HG03565 (cell line): Measurements from ENCODE around the gene POLD2.

Source experiments
- ATAC-seq: cut with Tn5 transposase; IDR thresholded peaks from one replicate; pipeline ENCODE4 v1.9.1; 2021; ENCODE audit warnings: mild to moderate bottlenecking, moderate library complexity; ENCODE audit not compliant: unreplicated experiment

Gene POLD2

DNA sequence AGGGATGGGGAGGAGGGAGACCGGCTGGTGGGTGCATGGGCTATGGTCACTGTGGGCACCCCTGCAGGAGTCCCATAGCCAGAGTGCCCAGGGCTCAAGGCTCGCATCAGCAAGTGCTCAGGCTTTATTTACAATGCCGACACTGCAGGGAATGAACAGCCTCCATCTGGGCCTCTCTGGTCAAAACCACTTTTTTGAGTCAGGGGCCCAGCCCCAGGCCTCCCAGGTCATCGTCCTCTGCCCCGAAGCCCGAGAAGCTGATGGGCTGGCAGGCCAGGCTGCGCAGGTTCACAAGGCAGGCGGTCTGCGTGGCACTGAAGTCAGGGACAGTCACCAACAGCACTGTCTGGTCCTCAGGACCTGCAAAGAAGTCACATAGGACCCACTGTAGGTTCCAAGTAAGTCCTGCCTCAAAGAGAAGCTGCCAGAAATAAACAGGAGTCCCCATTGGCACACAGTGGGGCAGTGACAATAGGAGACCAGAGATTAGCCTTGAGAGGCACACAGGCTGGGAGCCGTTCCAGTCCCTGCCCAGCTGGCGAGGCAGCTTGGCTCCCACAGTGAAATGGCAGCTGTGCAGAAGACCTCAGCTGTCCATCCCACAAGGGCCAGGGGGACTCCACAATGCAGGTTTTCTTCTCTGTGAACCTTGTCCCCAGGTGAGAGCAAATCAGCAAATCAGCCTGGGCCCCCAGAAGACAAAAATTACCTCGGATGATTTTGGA, 8.6 kb downstream of the POLD2 start:
- no peak for ATAC-seq

DNA sequence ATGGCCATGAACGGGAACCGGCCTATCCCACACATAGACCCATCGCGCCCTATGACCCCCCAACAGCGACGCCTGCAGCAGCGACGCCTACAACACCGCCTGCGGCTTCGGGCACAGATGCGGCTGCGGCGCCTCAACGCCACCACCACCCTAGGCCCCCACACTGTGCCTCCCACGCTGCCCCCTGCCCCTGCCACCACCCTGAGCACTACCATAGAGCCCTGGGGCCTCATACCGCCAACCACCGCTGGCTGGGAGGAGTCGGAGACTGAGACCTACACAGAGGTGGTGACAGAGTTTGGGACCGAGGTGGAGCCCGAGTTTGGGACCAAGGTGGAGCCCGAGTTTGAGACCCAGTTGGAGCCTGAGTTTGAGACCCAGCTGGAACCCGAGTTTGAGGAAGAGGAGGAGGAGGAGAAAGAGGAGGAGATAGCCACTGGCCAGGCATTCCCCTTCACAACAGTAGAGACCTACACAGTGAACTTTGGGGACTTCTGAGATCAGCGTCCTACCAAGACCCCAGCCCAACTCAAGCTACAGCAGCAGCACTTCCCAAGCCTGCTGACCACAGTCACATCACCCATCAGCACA, 9.5 kb downstream of the POLD2 start:
- no peak for ATAC-seq

DNA sequence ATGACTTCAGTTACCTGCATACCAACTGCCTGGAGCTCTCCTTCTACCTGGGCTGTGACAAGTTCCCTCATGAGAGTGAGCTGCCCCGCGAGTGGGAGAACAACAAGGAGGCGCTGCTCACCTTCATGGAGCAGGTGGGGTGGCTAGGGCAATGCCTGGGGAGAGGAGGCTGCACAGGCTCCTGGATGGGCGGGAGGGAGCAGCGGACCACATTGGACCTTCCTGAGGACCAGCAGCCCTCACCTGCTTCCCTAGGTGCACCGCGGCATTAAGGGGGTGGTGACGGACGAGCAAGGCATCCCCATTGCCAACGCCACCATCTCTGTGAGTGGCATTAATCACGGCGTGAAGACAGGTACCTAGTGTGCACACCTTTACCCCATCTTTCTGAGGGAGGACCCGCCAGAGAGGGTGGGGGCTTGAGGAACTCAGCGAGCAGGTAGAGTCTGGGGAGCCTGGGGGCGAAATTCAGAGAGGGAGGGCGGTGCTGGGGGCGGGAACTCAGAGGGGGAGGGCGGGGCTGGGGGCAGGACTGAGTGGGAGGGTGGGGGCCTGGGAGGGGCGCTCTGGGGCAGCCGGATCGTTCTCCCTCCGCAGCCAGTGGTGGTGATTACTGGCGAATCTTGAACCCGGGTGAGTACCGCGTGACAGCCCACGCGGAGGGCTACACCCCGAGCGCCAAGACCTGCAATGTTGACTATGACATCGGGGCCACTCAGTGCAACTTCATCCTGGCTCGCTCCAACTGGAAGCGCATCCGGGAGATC, 10.2 kb downstream of the POLD2 start:
- ATAC-seq, result no peak

DNA sequence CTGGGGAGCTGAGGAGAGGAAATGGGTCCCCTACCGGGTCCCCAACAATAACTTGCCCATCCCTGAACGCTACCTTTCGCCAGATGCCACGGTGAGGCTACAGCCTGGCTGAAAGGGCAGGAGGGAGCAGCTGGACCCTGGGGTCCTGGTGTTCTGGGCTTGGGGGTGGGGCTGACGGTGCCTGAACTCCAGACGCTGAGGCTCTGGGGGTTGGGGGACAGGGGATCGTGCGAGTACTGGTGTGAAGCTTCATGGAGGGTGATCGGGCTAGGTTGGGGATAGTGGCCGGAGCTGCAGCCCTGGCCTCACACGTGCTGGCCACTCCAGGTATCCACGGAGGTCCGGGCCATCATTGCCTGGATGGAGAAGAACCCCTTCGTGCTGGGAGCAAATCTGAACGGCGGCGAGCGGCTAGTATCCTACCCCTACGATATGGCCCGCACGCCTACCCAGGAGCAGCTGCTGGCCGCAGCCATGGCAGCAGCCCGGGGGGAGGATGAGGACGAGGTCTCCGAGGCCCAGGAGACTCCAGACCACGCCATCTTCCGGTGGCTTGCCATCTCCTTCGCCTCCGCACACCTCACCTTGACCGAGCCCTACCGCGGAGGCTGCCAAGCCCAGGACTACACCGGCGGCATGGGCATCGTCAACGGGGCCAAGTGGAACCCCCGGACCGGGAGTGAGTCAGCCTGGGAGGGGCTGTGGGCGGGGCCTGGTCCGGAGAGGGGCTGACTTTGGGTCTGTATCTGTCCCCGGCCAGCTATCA, 10.9 kb downstream of the POLD2 start:
- ATAC-seq, result no peak

DNA sequence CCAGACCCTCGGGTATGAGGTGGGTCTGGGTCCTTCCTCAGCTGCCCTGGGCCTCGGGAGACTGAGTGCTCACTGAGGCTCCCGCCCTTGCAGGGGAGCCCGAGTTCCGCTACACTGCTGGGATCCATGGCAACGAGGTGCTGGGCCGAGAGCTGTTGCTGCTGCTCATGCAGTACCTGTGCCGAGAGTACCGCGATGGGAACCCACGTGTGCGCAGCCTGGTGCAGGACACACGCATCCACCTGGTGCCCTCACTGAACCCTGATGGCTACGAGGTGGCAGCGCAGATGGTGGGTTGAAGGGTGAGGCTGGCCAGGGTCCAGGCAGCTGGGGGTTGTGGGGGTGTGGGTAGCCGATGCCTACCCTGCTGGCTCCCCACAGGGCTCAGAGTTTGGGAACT, 11.6 kb downstream of the POLD2 start:
- no peak for ATAC-seq

DNA sequence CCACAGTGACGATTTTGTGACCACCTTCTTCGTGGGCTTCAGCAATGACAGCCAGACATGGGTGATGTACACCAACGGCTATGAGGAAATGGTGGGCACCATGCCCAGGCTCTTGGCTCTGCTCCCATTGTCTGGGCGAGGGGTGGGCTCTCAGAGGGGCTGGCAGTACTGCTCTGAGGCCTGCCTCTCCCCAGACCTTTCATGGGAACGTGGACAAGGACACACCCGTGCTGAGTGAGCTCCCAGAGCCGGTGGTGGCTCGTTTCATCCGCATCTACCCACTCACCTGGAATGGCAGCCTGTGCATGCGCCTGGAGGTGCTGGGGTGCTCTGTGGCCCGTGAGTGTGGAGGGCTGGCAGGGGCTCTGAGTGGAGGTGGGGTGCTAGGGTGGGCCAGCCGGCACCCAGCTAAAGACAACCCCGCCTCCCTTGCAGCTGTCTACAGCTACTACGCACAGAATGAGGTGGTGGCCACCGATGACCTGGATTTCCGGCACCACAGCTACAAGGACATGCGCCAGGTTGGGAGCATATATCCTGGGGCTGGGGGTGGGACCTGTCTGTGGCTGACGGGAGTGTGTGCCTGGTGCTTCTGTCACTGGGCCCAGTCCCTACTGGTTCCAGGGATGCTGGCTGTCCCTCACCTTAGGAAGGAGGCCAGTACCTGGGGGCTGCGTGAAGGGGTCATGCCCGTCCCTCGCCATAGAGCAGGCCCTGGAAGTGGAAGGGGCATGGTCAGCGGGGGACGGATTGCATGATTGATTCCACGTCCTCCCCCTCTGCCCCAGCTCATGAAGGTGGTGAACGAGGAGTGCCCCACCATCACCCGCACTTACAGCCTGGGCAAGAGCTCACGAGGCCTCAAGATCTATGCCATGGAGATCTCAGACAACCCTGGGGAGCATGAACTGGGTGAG, 12.4 kb downstream of the POLD2 start:
- ATAC-seq, result no peak

DNA sequence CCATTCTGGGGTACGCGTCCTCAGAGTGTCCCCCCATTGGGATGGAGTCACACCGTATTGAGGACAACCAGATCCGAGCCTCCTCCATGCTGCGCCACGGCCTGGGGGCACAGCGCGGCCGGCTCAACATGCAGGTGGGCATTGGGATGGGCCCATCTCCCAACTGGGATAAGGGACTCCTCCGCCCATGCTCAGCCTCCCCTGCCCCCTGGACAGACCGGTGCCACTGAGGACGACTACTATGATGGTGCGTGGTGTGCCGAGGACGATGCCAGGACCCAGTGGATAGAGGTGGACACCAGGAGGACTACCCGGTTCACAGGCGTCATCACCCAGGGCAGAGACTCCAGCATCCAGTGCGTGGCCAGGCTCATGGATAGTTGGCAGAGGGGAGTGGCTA, 13.4 kb downstream of the POLD2 start:
- ATAC-seq, result no peak

DNA sequence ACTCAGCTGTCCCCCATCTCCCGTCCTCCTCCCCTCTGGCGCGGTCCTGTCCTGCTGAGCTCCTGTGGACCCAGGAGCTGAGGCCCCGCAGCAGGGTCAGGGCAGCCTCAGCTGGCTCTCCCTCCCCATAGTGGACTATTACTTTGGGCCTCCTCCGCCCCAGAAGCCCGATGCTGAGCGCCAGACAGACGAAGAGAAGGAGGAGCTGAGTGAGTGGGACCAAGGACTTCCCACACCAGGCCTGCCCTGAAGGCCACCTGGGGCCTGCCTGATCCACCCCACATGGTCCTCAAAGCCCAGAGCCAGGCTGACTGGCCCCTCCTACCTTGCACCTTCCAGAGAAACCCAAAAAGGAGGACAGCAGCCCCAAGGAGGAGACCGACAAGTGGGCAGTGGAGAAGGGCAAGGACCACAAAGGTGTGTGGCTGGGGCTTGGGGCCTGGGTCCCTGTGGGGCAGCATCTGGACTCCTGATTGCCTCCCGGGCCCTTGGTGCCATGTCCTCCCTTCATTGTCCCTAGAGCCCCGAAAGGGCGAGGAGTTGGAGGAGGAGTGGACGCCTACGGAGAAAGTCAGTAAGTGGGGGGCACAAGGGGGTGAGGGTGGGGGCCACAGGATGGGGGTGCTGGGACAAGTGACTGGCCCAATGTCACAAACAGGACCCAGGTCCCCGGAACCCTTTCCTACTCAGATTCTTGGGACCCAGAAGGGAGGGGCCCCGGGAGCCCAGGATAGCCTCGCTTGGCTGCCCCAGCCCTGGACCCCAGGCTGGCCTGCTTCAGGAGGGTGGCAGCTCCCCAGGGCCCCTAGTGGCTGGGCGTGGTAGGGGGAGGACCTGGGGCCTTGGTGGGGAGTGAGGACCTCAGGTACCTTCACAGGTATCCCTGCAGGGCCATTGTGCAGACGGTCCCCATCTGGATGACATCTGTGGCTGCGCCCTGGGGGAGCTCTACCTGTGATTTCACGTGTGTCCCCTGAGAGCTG, 14.3 kb downstream of the POLD2 start:
- no peak for ATAC-seq

DNA sequence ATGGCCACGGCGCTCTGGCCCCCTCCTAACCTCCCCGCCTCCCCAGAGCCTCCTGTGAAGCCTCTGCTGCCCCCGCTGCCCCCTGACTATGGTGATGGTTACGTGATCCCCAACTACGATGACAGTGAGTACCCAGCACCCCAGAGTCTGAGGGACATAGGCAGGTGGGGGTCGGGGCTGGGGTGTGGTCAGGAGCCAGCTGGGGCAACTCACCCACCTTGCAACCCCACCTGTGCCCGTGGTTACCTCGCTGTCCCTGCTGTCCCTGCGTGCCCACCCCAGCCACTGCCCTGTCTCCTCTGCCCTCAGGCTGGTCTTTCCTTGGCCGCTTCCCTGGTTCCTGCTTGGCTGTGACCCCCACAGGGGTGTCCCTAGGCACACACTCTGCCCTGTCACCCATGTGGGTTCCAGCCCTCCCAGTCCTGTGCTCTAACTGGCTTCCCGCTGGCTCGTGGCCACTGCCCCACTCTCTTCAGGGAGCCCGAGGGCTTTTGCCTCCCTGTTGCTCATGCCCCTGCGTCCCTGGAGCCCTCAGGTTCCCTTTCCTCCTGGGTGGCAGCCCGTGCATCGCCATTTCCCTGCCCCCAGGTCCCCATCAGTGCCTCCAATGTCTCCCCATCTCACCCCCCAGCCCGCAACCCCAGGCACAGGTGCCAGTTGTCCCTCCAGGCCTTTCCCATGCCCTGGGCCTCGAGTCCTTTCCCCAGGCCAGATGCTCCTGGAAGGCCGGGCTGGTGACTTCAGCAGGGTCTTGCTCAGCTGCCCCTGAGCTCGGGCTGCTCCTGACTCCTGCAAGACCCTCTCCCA, 15.2 kb downstream of the POLD2 start:
- ATAC-seq, result no peak

DNA sequence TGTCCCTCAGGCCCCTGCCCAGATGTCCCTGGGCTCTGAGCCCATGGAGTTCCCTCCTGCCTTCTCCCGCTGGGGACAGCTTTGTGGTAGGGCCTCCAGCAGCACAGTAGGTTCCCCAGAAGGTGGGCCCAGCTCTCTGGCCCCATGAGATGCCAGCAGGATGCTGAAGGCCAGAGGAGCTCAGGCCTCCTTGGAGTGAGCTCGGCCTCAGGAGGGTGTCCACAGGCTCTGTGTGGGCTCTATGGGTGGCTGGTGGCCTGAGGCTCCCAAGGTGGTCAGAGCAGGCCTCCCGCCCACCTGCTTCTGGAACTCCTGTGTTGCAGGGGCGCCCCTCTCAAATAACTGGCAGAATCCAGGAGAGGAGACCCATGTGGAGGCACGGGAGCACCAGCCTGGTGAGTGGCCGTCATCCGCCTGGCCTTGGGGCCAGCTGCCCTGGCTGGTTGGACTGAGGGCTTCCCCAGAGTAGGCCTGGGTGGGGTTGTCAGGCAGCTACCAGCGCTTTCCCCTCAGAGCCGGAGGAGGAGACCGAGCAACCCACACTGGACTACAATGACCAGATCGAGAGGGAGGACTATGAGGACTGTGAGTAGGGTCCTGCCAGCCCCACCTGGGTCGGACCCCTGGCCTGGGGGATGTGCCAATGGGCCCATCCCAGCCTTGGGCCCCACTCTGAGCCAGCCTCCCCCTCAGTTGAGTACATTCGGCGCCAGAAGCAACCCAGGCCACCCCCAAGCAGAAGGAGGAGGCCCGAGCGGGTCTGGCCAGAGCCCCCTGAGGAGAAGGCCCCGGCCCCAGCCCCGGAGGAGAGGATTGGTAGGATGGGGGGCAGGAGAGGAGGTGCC, 16.0 kb downstream of the POLD2 start:
- ATAC-seq, result no peak

DNA sequence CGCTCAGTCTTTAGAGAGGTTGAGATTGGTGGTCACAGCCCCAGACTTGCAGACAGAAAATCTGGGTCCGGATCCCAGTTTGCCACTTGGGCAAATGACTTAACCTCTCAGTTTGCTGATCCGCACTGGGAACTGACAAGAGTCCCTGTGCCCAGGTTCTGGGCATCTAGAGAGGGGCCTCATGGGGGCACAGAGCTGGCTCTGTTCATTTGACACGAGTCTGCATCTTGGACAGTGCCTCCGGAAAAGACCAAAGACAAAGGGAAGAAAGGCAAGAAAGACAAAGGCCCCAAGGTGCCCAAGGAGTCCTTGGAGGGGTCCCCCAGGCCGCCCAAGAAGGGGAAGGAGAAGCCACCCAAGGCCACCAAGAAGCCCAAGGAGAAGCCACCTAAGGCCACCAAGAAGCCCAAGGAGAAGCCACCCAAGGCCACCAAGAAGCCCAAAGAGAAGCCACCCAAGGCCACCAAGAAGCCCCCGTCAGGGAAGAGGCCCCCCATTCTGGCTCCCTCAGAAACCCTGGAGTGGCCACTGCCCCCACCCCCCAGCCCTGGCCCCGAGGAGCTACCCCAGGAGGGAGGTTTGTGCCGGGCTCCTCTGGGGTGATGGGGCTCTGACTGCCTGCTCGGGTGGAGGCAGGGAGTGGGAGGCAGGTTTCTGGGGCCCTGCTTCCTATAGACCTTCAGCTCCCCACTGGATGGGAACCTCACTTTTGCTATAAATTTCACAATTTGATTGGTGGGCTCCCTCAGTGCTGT, 16.9 kb downstream of the POLD2 start:
- no peak for ATAC-seq

DNA sequence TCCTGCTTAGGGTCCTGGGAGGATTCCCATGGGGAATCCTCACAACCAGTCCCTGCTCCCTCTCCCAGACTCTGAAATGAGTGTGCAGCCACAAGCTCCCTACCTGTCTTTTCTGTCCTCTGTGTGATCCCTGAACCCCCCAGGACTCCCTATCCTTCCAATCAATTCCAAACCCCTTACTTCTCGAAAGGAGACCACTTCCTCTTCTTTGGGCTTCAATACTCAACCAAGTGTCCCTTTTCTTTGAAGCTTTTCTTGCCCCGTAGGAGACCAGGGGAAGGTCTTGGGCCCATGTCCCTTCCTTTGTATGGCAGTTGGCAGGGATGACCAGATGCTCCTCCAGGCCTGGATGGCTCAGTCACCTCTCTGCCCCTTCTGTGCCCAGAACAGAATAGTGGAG, 17.5 kb downstream of the POLD2 start:
- no peak for ATAC-seq

DNA sequence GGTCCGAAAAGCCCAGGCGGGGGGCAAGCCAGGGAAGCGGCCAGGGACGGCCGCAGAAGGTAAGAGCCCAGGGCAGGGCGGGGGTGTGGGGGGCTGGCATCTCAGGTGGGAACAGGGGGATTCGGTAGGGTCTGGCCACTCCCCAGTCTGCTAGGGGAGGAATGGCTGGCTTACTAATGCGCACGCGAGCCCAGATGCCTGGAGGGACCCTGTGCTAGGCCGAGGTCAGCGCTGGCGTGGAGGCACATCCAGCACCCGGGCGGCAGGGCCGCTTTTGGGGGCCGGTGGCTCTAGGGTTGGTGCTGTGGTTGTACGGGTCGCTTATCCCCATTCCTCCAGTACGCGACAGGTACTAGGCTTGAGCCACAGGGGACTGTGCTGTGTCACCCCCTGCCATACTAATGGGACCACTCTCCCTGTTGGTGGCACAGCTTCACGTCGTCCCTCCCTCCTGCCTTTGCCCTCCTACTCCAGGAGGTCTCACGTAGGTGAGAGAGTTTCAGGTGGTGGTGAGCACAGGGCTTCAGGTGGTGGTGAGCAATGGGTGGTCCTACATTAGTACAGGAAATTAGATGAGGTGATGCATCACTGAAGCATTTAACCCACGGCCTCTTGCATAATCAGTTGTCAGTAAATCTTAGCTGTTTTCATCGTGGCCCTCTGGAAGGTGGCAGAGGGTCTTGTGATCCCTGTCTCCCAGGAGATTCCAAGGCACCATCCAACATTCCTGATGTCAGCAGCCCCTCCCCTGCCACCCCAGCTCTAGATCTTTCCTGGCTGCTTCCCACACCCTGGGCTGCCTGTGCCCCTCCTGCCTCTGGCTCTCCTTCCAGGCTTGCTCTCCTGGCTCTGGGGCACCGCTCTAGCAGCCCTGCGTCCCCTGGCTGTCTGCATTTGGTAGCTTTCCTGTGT, 18.2 kb downstream of the POLD2 start:
- no peak for ATAC-seq

DNA sequence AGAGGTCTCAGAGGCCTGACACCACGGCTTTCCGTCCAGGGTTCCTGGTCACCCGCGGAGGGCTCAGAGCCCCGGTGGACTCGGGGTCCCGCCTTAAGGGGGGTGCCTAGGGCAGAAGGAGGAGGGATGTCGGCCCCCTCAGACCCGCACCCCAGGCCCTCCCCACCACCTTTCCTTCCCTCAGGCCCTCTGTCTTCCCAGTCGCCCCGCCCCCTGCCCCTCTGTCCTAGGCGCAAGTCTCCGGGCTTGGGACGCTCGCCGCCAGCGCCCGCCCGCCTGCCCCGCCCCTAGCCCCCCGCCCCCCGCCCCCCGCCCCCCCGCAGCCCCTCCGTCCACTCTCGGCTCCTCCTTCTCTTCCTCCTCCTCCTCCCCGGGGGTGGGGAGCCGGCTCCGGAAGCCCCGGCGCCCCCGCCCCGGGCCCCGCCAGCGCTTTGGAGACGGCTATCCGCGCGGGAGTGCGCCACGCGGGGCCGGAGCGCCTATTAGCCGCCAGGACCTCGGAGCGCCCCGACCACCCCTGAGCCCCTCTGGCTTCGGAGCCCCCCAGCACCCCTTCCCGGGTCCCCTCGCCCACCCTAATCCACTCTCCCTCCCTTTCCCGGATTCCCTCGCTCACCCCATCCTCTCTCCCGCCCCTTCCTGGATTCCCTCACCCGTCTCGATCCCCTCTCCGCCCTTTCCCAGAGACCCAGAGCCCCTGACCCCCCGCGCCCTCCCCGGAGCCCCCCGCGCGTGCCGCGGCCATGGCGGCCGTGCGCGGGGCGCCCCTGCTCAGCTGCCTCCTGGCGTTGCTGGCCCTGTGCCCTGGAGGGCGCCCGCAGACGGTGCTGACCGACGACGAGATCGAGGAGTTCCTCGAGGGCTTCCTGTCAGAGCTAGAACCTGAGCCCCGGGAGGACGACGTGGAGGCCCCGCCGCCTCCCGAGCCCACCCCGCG, 19.2 kb downstream of the POLD2 start, which contains the start of gene AEBP1:
AEBP1 (plus strand) TSS at position 423 of the 937 bp plus-strand sequence; CDS start at position 744, 321 bp downstream.
- ATAC-seq, result no peak

DNA sequence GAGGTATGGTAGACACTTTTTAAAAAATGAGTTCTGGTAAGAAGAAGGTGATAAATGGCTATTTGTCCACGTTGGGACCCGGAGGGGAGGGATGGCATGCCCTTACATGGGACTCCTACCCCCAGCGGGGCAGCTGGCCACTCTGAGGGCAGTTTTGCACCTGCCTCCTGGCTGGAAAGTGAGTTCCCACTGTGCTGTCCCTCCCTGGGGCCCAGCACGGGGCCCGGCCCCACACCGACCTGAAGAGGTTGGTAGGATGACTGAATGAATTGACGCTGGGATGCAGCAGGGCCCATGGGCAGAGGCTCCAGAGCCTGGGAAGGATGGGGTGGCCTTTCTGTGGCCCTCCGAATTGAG, 19.8 kb downstream of the POLD2 start:
- no peak for ATAC-seq
